ENCODE measurements around the gene PDILT.
"Not testable (repeated sequence)": the region's sequence is repeated elsewhere in the genome, so short reads cannot be mapped to it uniquely, and the experiment has no call there.

The PDILT gene

DNA sequence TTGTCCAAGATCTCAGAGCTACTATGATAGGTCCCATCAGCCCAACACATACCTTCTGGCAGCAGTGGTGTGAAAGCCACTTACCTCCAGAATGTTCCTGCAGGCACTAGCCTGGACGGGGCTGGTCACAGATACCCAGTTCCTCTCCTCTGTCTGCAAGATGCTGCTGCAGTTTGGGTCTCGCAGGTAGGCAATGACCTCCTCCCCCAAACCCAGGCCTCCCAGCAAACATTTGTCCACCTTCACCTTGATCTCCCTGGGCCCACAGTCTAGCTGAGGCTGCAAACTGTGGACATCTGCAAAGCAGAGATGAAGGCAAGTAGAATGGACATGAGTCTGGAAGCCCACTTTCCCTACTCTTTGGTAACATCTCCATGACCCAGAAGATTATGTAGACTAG, 84.4 kb downstream of the PDILT start:
- DNase-seq: no peak

DNA sequence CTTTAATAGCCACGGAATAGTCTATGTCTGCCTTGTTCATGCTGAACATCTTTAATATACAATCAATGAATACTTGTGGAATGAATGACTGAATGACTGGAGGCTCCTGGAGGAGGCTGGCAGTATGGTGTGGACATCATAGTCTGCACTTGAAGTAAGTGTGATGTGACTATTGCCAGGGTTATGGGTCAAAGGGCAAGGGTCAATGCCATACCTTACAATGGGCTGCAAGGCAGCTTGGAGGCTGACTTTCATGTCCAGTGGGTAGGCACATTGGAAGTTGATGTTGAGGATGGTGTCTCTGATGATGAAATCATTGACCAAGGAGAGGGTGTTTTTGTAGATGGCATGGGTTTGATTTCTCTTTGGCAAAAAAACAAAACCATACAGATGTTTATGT, 85.1 kb downstream of the PDILT start:
- DNase-seq: no peak

DNA sequence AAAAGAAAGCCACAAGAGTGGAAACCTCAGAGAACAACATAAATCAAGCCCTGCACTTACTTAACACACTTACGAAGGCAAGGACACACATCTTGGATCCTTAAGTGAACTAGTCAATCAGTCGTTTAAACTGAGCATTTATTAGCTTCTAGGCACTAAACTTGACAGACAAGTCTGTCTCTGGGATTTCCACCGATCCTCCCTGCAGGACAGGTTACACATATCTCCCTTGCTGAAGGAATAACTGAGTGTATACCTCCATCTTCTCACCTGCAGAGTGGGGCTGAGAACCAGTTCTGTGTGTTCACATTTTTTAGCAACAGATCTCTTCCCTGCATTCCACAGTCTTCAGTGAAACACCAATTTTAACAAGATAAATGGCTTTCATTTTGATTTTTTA, 86.1 kb downstream of the PDILT start:
- no peak for DNase-seq

DNA sequence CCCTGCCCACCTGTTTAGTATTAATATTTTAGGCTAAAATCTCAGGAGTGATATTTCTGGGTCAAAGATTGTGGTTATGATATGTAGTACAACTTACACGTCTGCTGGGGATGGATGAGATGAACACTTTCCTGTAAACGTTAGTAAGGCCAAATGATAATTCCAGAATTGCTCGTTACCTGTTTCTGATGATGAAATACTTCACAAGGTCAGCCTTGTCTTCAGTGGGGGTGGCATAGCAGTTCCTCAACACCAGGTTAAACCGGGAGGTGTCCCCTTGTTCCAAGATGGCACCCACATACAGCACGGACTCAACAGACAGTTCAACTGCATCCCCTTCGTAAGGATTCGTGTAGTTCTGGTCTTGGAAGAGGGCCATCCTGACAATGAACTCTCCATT, 86.5 kb downstream of the PDILT start:
- DNase-seq: no peak

DNA sequence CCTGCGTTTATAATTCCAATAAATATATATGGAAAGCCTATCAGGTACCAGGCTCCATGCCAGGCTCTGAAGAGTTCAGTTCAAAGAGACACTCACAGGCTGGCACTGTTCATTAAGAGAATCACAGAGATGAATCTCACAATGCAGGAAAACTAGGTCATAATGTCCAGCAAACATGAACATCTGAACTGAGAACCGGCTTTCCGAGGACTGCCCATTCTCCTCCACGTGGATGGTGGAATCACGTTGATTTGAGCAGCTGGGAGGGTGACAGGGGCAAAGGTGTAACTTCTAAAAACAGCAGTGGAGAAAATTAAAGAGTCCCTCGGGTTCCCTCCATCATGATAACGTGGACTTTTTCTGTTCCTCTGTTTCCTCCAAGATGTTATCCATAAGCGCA, 87.4 kb downstream of the PDILT start:
- DNase-seq: no peak

DNA sequence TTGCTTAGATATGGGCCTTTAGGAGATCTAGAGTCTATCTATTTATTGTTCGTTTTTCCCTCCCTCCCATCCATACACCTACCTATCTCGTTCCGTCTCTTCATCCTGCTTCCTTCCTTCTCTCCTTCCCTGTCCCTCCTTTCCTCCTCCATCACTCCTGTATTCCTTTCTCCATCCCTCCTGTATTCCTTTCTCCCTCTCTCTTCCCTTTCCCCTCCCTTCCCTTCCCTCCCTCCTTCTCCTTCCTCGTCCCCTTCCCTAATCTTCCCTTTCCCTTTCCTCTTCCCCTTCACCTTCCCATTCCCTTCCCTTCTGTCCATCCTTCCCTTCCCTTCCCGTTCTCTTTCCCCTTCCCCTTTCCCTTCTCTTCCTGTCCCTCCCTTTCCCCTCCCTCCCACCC, 87.8 kb downstream of the PDILT start:
- DNase-seq: no peak

DNA sequence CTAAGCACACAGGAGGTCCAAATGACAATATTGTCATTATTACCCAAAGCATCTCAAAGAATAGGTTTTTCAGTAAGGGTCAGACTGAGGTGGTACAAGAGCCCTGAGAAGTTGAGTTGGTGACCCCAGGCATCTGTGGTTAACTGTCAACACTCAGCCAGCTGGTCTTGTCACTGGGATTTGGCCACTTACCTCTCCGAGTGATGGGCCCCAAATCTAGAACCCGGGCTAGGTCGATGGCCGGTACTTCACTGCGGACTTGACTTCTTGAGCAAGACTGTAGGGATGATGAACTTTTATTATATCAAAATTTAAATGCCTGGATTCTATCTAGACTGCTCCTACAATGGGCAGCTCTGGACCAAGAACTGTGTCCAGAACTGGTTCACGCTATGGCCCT, 88.8 kb downstream of the PDILT start:
- no peak for DNase-seq

DNA sequence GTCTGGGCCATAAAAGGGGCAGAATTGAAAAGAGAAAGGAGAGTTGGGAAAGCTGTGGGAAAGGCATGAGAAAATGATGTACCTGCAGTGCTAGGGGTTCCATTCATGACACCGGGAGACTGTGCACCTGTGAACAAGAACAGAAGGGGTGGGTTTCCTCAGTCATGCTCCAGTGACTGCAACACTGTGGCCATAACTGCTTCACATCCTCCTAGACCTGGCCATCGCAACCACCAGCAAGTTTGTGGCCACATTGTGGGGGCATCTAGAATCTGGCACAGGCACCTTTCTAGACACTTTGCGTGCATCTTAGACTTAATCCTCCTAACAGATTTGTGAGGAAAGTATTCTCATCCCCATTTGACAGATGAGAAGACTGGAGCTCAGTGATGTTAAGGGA, 90.0 kb downstream of the PDILT start:
- DNase-seq: no peak

DNA sequence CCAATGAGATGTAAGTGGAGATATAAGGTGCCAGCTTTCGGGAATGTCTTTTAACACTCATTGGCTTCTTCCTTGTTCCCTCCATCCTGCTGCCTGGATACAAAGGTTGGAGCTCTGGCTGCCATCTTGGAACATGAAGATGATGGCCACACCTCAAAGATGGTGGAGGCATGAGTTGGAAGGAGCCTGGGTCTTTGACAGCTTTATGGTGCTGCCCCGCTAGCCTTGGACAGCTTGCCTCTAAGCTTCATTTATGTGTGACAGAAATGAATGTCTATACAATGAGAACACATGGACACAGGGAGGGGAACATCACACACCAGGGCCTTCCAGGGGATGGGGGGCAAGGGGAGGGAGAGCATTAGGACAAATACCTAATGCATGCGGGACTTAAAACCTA, 90.8 kb downstream of the PDILT start:
- DNase-seq: no peak

DNA sequence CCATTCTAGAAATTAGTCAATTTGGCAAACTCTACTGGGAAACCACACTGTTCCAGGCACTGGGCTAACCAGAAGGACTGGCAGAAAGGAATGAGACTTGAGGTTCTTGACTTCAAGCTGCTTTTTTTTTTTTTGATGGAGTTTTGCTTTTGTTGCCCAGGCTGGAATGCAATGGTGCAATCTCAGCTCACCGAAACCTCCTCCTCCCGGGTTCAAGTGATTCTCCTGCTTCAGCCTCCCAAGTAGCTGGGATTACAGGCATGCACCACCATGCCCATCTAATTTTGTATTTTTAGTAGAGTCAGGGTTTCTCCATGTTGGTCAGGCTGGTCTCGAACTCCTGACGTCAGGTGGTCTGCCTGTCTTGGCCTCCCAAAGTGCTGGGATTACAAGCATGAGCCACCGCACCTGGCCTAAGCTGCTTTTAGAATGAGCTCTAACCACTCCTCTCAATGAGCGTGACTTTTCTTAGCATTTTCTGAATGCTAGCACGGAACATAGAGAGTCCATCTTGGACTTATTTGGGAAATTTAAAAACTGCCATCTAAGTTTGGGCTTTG, 91.9 kb downstream of the PDILT start:
- not testable (repeated sequence) for DNase-seq

DNA sequence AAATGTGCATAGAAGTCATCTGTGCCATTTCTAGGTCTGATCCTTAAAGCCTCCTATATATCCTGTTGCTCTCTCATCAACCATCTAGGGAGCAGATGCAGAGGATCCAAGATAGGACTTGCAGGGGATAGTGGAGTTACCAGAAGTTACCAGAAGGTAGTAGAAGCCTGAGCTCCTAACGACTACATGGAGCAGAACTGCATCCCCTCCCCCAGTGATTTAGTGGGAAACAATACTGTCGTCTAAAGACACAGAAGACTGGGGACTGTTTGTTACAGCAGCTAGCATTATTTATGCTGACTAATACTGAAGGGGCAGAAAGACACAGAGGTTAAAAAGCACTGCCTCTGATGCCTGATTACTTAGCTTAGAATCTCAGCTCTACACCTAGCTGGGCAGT, 93.0 kb downstream of the PDILT start:
- DNase-seq: no peak

DNA sequence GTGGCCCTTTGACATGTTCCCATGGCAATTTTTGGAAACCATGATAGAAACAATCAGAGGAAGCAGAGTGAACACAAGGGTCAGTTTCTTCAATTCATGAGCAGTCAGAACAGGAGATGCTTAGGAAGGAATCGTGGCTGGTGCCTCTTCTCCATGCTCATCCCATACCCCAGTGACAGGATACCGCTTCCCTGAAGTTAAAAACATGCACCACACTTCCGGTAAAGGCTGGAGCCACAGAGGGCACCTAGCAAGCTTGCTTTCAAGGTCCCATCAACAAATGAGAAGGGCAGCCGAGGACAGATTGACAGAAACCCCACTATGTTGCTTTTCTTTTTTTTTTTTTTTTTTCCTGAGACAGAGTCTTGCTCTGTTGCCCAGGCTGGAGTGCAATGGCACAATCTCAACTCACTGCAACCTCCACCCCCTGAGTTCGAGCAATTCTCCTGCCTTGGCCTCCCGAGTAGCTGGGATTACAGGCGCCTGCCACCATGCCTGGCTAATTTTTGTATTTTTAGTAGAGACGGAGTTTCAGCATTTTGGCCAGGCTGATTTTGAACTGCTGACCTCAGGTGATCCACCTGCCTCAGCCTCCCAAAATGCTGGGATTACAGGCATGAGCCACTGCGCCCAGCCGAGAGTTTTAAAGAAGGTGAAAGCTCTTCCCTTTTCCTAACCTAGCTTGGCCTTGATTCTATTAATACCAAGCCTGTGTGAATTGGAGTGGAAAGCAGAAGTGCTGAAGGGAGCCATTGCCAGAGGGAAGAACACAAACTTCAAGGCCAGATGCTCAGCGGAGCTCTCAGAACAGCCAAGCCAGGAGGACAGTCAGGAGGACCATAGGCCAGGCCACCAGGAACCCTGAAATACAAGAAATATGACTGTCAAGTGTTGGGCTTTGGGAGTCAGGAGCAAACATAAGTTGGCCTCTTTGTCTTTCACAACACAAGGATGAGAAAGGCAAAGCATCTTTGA, 93.8 kb downstream of the PDILT start:
- no peak for DNase-seq

DNA sequence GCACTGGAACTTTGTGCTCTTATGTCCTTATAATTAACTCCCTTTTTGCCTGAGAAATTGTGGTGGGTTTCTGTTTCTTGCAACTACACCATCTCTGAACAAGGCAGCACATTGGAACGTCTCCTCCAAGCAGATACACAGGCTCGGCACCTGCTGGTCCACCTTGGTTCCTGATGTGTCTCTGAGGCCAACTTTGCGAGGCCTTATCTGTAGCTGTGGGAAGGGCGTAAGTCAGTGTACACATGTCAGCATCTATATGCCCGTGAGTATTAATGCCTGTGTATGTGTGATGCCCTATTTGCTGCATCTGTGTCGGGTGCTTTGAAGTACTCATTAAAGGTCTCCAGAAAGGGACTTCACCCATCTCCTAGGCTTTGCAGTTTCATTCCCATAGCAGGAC, 94.8 kb downstream of the PDILT start:
- DNase-seq: no peak

Measured in activated CD4-positive, alpha-beta T cell treated with anti-CD3 and anti-CD28 coated beads, Interleukin-2, amount 50 U/mL, for 4 hours (primary cell).